Panc1 (cell line): ENCODE data around the gene TMEM86A. TPM values are rescaled to one million over a fixed set of nuclear protein-coding genes. Genes with fewer than 3 reads are reported as not detected.
"Not testable (repeated sequence)": the region's sequence is repeated elsewhere in the genome, so short reads cannot be mapped to it uniquely, and the experiment has no call there.

Experiments used
- ATAC-seq: fragments of 200-7000 bp; cut with Tn5 transposase; 2 replicates; pipeline ENCODE4 v1.9.1; 2020; ENCODE audit warnings: mild to moderate bottlenecking, moderate library complexity
- BruUV-seq: library from RNA; stranded (reverse); fragments of 400-500 nt; replicated peaks from 2 replicates; lab custom pipeline; 2021; lab: Mats Ljungman, UMichigan
- CTCF ChIA-PET: fragments of 300-600 bp; sonication (Branson Sonifier 250); formaldehyde crosslinking; loops from one replicate; lab custom pipeline; 2022; ENCODE audit warnings: antibody characterized with exemption; lab: Charles Lee
- POLR2A ChIA-PET: fragments of 300-600 bp; sonication (Branson Sonifier 250); formaldehyde crosslinking; loops from one replicate; lab custom pipeline; 2022; ENCODE audit warnings: antibody characterized with exemption; lab: Charles Lee
- DNase-seq: peaks from one replicate; pipeline ENCODE4 v3.0.0-alpha.2; 2010; ENCODE audit warnings: low read depth, low spot score
- H3K27ac ChIP-seq: 2 replicates; pipeline ENCODE4 v1.5.1; 2011; ENCODE audit warnings: mild to moderate bottlenecking, low read length, inconsistent platforms
- H3K27me3 ChIP-seq: fragments of 200-500 bp; sonication (Bioruptor generic); 2 replicates; pipeline ENCODE4 v1.6.0; 2014; ENCODE audit warnings: low read length, inconsistent platforms; ENCODE audit not compliant: control insufficient read depth, insufficient read depth
- H3K36me3 ChIP-seq: fragments of 200-500 bp; sonication (Bioruptor generic); 2 replicates; pipeline ENCODE4 v1.5.1; 2014; ENCODE audit warnings: inconsistent platforms, mild to moderate bottlenecking, low read length, moderate library complexity; ENCODE audit not compliant: control insufficient read depth, insufficient read depth
- H3K4me1 ChIP-seq: 2 replicates; pipeline ENCODE4 v1.5.1; 2011; ENCODE audit warnings: inconsistent platforms, mild to moderate bottlenecking, low read length, moderate library complexity; ENCODE audit not compliant: control insufficient read depth, insufficient read depth
- H3K4me3 ChIP-seq, 2 experiments: 2 replicates each; pipeline ENCODE4 v1.5.1; 2011 to 2012; ENCODE audit warnings: low read depth in 2 of 2, low read length in 2 of 2, mild to moderate bottlenecking in 2 of 2, inconsistent platforms in 1 of 2, moderate library complexity in 1 of 2
- H3K9me3 ChIP-seq: fragments of 200-500 bp; sonication (Bioruptor generic); 2 replicates; pipeline ENCODE4 v1.5.1; 2014; ENCODE audit warnings: low read depth, mild to moderate bottlenecking, inconsistent platforms, low read length, moderate library complexity; ENCODE audit not compliant: control insufficient read depth, insufficient read depth
- POLR2AphosphoS5 ChIP-seq: IDR thresholded peaks from 2 replicates; pipeline ENCODE4 v1.6.1; 2012; ENCODE audit warnings: mild to moderate bottlenecking, low read depth, low read length, moderate library complexity
- SIN3A ChIP-seq: IDR thresholded peaks from 2 replicates; pipeline ENCODE4 v1.6.1; 2012; ENCODE audit warnings: low read depth, mild to moderate bottlenecking, low read length, moderate library complexity, borderline replicate concordance; ENCODE audit not compliant: insufficient read depth
- TCF7L2 ChIP-seq: IDR thresholded peaks from 2 replicates; pipeline ENCODE4 v1.6.1; 2011; ENCODE audit warnings: mild to moderate bottlenecking, low read depth, low read length, inconsistent platforms
- in situ Hi-C: cut with HindIII; loops from 2 replicates; pipeline ENCODE4 v1.10.0; 2016; ENCODE audit warnings: low sequenced_read_pairs, low pct_unique_long_range_greater_than_20kb
- intact Hi-C: fragments of 100-400 bp; cut with micrococcal nuclease; formaldehyde crosslinking; loops from one replicate; pipeline ENCODE4 v1.10.0; 2022; ENCODE audit not compliant: unreplicated experiment
- total RNA-seq: library from RNA; stranded (reverse); gene quantifications from one replicate; pipeline ENCODE4 v1.2.1, GENCODE V29; 2021; ENCODE audit not compliant: unreplicated experiment
- TF ChIP-seq, protein P1 (sequence below): fragments of 450-650 bp; IDR thresholded peaks from 2 replicates; pipeline ENCODE4 v1.5.1; 2017; ENCODE audit warnings: mild to moderate bottlenecking
- TF ChIP-seq, protein P2 (sequence below), 2 experiments: IDR thresholded peaks; 2 replicates each; pipeline ENCODE4 v1.6.1; 2011 to 2012; ENCODE audit warnings: low read depth in 2 of 2, control low read depth in 1 of 2, low read length in 1 of 2, mild to moderate bottlenecking in 1 of 2, moderate library complexity in 1 of 2; ENCODE audit not compliant: insufficient read depth in 1 of 2

TMEM86A gene
- total RNA-seq, 1 experiment from 2014 or later, result 0.31 TPM

GRCh38 chr11:18682466-18682865, 16.1 kb upstream of the TMEM86A start:
- Histone ChIP-seq H3K4me3 (no peak overlapping the region), H3K4me1 (no peaks in the 10 kb centered on the region), H3K9me3 (no peaks in the 10 kb centered on the region), H3K27ac (no peak overlapping the region), H3K27me3 (no peaks in the 10 kb centered on the region), H3K36me3 (no peaks in the 10 kb centered on the region)
- CTCF ChIA-PET, result no interaction called here
- POLR2A ChIA-PET, result no interaction called here
- in situ Hi-C loops, result no loop called here
- intact Hi-C loops, result no loop called here
- TF ChIP-seq SIN3A (no peak), TCF7L2 (no peak), POLR2AphosphoS5 (no peak)
- TF ChIP-seq, protein P1, sequence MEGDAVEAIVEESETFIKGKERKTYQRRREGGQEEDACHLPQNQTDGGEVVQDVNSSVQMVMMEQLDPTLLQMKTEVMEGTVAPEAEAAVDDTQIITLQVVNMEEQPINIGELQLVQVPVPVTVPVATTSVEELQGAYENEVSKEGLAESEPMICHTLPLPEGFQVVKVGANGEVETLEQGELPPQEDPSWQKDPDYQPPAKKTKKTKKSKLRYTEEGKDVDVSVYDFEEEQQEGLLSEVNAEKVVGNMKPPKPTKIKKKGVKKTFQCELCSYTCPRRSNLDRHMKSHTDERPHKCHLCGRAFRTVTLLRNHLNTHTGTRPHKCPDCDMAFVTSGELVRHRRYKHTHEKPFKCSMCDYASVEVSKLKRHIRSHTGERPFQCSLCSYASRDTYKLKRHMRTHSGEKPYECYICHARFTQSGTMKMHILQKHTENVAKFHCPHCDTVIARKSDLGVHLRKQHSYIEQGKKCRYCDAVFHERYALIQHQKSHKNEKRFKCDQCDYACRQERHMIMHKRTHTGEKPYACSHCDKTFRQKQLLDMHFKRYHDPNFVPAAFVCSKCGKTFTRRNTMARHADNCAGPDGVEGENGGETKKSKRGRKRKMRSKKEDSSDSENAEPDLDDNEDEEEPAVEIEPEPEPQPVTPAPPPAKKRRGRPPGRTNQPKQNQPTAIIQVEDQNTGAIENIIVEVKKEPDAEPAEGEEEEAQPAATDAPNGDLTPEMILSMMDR, result no peak
- TF ChIP-seq, protein P2, sequence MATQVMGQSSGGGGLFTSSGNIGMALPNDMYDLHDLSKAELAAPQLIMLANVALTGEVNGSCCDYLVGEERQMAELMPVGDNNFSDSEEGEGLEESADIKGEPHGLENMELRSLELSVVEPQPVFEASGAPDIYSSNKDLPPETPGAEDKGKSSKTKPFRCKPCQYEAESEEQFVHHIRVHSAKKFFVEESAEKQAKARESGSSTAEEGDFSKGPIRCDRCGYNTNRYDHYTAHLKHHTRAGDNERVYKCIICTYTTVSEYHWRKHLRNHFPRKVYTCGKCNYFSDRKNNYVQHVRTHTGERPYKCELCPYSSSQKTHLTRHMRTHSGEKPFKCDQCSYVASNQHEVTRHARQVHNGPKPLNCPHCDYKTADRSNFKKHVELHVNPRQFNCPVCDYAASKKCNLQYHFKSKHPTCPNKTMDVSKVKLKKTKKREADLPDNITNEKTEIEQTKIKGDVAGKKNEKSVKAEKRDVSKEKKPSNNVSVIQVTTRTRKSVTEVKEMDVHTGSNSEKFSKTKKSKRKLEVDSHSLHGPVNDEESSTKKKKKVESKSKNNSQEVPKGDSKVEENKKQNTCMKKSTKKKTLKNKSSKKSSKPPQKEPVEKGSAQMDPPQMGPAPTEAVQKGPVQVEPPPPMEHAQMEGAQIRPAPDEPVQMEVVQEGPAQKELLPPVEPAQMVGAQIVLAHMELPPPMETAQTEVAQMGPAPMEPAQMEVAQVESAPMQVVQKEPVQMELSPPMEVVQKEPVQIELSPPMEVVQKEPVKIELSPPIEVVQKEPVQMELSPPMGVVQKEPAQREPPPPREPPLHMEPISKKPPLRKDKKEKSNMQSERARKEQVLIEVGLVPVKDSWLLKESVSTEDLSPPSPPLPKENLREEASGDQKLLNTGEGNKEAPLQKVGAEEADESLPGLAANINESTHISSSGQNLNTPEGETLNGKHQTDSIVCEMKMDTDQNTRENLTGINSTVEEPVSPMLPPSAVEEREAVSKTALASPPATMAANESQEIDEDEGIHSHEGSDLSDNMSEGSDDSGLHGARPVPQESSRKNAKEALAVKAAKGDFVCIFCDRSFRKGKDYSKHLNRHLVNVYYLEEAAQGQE (IDR thresholded peaks at IDR 0.05; ENCODE audit: insufficient read depth in 1 of 2, low read depth in 2 of 2, low read length in 1 of 2), result no peak
- no peak for ATAC-seq
- no TSS peak for BruUV-seq
- DNase-seq, result no peak

DNA sequence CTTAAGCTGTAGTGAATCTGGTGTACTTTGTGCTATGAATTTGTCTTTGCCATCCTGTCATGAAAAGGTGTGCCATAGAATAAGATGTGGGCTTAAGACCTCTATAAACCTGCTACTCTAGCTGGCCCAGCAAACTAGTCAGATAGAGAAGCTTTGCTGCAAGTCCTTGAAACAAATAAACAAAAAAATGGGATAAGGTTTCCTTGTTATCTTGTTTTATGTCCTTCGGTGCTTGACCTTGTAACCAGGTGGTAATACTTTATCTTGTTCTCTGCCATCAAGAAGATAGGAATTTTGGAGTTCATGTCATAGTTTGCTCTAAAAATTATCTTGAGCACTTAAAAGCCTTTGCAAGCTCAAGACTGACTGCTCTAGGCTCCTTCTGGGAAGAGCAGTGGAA, 14.3 kb upstream of the TMEM86A start:
- Histone ChIP-seq H3K36me3 (no peaks in the 10 kb centered on the region), H3K4me3 (no peak overlapping the region), H3K4me1 (no peaks in the 10 kb centered on the region), H3K27me3 (peaks cover 3% of the 10 kb centered on the region; the same call in 1 of the 2 replicates), H3K27ac (no peak overlapping the region), H3K9me3 (no peaks in the 10 kb centered on the region)
- CTCF ChIA-PET, result no interaction called here
- intact Hi-C loops (no loop called here), in situ Hi-C loops (no loop called here)
- ATAC-seq, result no peak
- POLR2A ChIA-PET, result no interaction called here
- DNase-seq, result no peak
- BruUV-seq, result no TSS peak
- TF ChIP-seq POLR2AphosphoS5, result no peak
- TF ChIP-seq, protein P1, result no peak
- TF ChIP-seq, protein P2 (IDR thresholded peaks at IDR 0.05; ENCODE audit: insufficient read depth in 1 of 2, low read depth in 2 of 2, low read length in 1 of 2), result no peak
- no peak for TF ChIP-seq SIN3A
- TF ChIP-seq TCF7L2, result no peak

GRCh38 chr11:18691467-18692140, 7.0 kb upstream of the TMEM86A start:
- H3K9me3 ChIP-seq, H3K36me3 ChIP-seq, H3K4me1 ChIP-seq, intact Hi-C loops, in situ Hi-C loops, H3K4me3 ChIP-seq, H3K27me3 ChIP-seq, POLR2A ChIA-PET, BruUV-seq, ATAC-seq, DNase-seq, H3K27ac ChIP-seq: not testable (repeated sequence)
- CTCF ChIA-PET, result interaction anchor here (0.6 kb wide), 1 partner anchor 143 kb away, joined by 3 read pairs; no protein-coding TSS in a partner anchor
